Left ventricle myocardium inferior (tissue), 1 donor: ENCODE results near the gene EFNA2. TPM values are rescaled to one million over a fixed set of nuclear protein-coding genes. Genes with fewer than 3 reads are reported as not detected.

Source experiments
- DNase-seq: peaks from one replicate; pipeline ENCODE4 v3.0.0-alpha.2; 2020
- H3K27ac ChIP-seq: fragments of 200-600 bp; replicated peaks from 2 replicates; pipeline ENCODE4 v1.8.0; 2021
- H3K27me3 ChIP-seq: fragments of 200-600 bp; 2 replicates; pipeline ENCODE4 v1.8.0; 2021; ENCODE audit warnings: low read depth
- H3K36me3 ChIP-seq: fragments of 200-600 bp; 2 replicates; pipeline ENCODE4 v1.8.0; 2021
- H3K4me1 ChIP-seq: fragments of 200-600 bp; 2 replicates; pipeline ENCODE4 v1.8.0; 2021
- H3K4me3 ChIP-seq: fragments of 200-600 bp; 2 replicates; pipeline ENCODE4 v1.8.0; 2021; ENCODE audit warnings: mild to moderate bottlenecking, moderate library complexity
- H3K9me3 ChIP-seq: fragments of 200-600 bp; replicated peaks from 2 replicates; pipeline ENCODE4 v1.8.0; 2021
- intact Hi-C: fragments of 100-400 bp; cut with micrococcal nuclease; formaldehyde crosslinking; loops from one replicate; pipeline ENCODE4 v1.11.0; 2022
- total RNA-seq: library from RNA; stranded (reverse); fragmentation: NEBNext Ultra II Directional; extraction: Animal tissue kit (Norgen Biotek cat#: 25700); gene quantifications from one replicate; pipeline ENCODE4 v1.2.1, GENCODE V29; 2021
- TF ChIP-seq, protein P1 (sequence below): fragments of 200-600 bp; IDR thresholded peaks from 2 replicates; pipeline ENCODE4 v1.8.0; 2021; ENCODE audit warnings: antibody characterized with exemption, mild to moderate bottlenecking, borderline replicate concordance
- donor health status: DM: no; HTN: yes; CAD: no; lungs with severe emphysema.

EFNA2 gene
- total RNA-seq, 1 donor from 2014 or later = not detected

DNA sequence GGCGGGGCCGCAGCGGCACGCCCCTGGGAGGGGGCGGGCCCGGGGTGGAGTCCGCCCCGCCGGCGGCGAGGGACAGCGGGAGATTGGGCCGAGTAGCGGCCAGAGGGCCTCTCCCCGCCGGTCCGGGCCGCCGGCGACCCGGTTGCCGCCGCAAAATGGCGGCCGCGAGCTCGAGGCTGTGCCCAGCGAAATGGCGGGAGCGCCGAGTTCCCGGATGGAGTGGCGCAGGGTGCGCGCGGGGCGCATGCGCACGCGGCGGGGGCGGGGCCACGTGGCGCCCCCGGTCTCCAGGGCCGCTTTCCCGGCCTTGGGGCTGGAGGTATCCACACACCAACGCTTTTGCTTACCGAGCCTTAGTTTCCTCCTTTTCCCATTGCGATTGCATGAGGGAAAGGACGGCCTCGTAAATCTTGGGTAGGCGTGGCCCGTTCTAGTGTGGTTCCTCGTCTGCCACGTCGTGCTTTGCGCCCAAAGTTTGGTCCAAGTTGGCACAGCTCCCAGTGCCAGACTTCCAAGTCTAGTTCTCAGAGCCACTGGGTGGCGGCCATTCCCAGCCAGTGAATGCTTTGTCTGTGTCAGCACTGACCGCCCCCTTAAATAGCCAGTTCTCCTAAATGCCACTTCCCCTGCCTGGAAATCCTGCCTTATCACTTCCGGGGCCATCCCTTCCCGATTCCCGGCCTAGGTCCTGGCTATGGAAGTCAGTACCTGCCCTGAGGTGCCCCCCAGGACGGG lies 16.0 kb upstream of the EFNA2 start:
- Histone ChIP-seq H3K4me1 (peaks cover 95% of the 10 kb centered on the region), H3K9me3 (no peaks in the 10 kb centered on the region), H3K4me3 (peak overlapping the region; percentile 86), H3K27ac (peak overlapping the region; percentile 100), H3K36me3 (peaks cover 45% of the 10 kb centered on the region), H3K27me3 (no peaks in the 10 kb centered on the region)
- DNase-seq = peak; percentile 84
- TF ChIP-seq, protein P1, sequence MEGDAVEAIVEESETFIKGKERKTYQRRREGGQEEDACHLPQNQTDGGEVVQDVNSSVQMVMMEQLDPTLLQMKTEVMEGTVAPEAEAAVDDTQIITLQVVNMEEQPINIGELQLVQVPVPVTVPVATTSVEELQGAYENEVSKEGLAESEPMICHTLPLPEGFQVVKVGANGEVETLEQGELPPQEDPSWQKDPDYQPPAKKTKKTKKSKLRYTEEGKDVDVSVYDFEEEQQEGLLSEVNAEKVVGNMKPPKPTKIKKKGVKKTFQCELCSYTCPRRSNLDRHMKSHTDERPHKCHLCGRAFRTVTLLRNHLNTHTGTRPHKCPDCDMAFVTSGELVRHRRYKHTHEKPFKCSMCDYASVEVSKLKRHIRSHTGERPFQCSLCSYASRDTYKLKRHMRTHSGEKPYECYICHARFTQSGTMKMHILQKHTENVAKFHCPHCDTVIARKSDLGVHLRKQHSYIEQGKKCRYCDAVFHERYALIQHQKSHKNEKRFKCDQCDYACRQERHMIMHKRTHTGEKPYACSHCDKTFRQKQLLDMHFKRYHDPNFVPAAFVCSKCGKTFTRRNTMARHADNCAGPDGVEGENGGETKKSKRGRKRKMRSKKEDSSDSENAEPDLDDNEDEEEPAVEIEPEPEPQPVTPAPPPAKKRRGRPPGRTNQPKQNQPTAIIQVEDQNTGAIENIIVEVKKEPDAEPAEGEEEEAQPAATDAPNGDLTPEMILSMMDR = no peak
- intact Hi-C loops = no loop called here

DNA sequence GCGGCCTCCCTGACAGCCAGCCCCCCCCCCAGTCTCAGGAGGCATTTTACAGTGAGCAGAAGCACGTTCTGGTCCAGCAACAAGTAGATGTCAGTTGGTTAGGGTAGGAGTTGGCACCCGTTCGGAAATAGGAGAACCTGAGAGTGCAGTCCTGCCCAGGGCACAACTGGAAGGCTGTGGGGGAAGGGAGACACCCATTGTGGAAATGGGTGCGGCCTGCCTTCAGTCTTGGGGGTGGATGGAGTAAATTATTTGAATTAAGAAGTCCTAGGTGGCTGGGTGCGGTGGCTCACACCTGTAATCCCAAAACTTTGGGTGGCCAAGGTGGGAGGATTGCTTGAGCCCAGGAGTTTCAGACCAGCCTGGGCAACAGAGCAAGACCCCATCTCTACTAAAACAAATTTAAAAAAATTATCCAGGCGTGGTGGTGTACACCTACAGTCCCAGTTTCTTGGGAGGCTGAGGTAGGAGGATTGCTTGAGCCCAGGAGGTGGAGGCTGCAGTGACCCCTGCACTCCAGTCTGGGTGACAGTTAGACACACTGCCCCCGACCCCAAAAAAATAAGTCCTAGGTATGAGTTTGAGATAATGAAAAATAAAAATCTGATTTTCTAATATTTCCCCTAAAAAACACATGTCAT lies 15.3 kb upstream of the EFNA2 start:
- DNase-seq = no peak
- intact Hi-C loops = no loop called here
- Histone ChIP-seq H3K4me3 (peak overlapping the region; percentile 86), H3K9me3 (no peaks in the 10 kb centered on the region), H3K27me3 (no peaks in the 10 kb centered on the region), H3K4me1 (peaks cover 94% of the 10 kb centered on the region), H3K36me3 (peaks cover 50% of the 10 kb centered on the region), H3K27ac (peak overlapping the region; percentile 100)
- TF ChIP-seq, protein P1 = no peak

DNA sequence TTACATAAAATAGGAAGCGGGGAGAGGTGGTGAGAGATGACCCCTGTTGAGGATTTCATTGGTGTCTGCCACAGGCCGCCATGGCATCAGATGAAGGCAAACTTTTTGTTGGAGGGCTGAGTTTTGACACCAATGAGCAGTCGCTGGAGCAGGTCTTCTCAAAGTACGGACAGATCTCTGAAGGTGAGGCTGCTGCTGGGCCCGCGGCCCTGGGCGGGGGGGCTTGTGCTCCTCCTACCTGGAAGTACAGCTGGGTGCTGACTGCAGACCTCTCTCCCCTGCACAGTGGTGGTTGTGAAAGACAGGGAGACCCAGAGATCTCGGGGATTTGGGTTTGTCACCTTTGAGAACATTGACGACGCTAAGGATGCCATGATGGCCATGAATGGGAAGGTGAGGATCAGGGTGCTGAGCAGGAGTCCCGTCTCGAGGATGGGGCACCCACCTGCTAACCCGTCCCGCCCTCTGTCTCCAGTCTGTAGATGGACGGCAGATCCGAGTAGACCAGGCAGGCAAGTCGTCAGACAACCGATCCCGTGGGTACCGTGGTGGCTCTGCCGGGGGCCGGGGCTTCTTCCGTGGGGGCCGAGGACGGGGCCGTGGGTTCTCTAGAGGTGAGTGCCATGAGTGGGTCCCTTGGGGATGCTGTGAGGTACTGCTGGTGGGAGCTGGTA lies 14.7 kb upstream of the EFNA2 start:
- Histone ChIP-seq H3K4me1 (peaks cover 90% of the 10 kb centered on the region), H3K27ac (peak overlapping the region; percentile 100), H3K9me3 (no peaks in the 10 kb centered on the region), H3K27me3 (no peaks in the 10 kb centered on the region), H3K36me3 (peaks cover 50% of the 10 kb centered on the region), H3K4me3 (peak overlapping the region; percentile 86)
- TF ChIP-seq, protein P1 = no peak
- no peak for DNase-seq
- intact Hi-C loops = no loop called here

DNA sequence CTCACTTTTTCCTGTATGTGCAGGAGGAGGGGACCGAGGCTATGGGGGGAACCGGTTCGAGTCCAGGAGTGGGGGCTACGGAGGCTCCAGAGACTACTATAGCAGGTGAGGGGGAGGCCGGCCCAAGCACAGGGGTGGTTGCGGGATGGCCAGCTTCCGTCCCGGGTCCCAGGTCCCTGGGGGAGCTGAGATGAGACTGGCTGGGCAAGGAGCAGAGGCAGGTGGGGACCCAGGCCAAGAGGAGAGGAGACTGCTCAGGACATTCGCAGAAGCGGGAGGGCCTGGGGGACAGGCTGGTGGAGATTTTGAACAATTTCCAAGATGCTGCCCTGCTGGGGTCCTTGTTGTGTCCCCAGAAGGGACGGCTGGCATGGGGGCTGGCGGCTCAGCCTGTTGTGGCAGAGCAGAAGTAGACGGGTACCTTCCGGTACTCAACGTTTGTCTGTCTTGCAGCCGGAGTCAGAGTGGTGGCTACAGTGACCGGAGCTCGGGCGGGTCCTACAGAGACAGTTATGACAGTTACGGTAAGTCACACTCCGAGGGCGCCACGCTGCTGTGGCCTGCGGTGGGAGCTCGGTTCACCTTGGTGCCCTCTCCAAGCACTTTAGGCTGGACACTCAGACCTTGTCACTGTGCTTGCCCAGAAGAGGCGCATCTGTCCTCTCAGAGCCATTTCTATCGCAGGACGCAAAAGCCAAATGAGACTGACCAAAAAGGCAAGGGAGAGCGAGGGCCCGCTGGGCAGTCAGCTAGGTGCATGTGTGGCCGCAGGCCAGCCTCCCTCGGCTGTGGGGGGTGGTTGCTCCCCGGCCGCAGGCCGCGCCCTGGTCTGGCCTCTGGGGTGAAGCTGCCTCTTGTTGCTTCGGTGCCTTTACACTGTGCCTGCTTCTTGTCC lies 13.9 kb upstream of the EFNA2 start:
- intact Hi-C loops = no loop called here

More for the DNA sequence above, 13.9 kb upstream of the EFNA2 start:
- no peaks in the 10 kb centered on the region for H3K9me3 ChIP-seq
- DNase-seq = no peak
- peaks cover 90% of the 10 kb centered on the region for H3K4me1 ChIP-seq
- no peaks in the 10 kb centered on the region for H3K27me3 ChIP-seq
- peaks cover 50% of the 10 kb centered on the region for H3K36me3 ChIP-seq
- H3K27ac ChIP-seq = peak overlapping the region; percentile 100
- TF ChIP-seq, protein P1 = no peak
- peak overlapping the region; percentile 86 for H3K4me3 ChIP-seq
